NCI-H526 (cell line): Measurements from ENCODE around the gene TMEM270.
"Not testable (repeated sequence)": the region's sequence is repeated elsewhere in the genome, so short reads cannot be mapped to it uniquely, and the experiment has no call there.

Experiments used
- DNase-seq, 2 experiments: peaks; one replicate each; lab custom pipeline; 2025; lab: John Stamatoyannopoulos, UW

TMEM270 gene

DNA sequence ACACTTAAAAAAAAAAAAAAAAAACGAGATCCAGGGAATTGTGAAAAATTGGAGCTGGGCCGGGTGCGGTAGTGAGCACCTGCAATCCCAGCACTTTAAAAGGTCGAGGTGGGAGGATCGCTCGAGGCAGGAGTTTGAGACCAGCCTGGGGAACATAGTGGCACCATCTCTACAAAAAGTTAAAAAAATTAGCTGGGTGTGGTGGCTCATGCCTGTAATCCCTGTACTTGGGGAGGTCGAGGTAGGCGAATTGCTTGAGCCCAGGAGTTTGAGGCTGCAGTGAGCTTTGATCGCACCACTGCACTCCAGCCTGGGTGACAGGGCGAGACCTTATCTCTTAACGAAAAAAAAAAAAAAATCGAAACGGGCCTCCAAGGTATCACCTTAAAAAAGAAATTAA is 28.2 kb upstream of the TMEM270 start:
- DNase-seq: no peak

DNA sequence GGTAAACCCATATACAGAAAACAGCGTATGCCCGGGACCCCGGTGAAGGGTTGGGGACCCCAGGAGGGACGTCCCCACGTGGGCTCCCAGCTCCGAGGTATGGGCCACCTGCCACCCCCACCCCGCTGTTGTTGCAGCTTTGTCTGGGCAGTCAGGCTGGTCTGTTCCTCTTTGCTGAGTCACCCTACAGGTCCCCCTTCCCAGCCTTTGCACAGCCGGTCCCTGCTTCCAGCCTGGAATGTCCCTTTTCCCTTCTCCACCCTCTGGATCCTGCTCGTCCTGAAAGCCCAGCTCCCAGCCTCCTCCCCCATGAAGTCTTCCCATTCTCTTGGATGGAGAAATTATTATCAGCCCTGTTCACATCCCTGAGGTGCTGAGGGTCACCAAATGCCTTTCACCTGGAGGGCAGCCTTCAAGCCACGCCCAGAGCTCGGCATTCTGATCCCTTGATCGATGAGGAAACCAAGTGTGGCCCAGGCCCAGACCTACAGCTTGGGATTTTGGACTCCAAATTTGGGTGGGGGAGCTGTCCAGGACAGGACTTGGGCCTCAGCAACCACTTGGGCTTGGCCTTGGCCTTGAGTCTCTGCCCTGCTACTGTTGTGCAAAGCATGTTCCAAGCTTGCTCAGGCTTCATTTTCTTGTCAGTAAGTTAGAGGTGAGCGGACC is 27.6 kb upstream of the TMEM270 start:
- DNase-seq: peak in 1 of 2 experiments; percentile 60

DNA sequence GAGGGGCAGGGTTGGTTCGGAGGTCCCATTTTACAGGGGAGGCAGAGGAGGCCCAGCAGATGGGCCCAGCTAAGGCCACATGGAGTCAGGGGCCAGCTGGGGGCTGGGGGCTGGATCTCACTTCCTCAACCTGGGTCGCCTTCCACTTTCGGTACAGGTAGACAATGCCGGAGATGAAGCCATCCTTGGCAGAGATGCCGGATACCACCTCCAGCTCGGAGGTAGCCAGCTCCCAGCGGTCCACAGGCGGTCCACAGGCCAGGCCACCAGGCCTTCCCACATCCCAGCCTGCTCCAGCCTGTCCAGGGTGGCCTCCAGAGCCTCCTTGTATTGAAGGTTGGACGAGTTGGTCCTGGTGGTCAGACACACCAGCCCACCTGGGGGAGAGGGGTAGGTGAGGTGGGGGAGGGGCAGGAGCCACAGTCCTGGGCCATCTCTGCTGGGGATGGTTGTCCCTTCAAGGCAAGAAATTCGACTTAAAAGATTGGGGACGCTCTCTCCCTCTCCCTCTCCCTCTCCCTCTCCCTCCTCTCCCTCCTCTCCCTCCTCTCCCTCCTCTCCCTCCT is 26.2 kb upstream of the TMEM270 start:
- DNase-seq: no peak

DNA sequence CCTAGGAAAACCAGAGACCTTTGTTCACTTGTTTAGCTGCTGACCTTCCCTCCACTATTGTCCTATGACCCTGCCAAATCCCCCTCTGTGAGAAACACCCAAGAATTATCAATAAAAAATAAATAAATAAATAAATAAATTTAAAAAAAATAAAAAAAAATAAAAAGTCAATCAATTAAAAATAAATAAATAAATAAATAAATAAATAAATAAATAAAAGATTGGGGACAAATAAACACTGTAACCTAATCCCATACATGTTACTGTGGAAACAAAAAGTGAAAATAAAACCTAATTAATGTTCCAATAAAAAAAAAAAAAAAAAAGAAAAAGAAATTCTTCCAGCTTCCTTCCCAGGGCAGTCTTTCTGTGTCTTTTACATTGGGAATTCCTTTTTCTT is 23.8 kb upstream of the TMEM270 start:
- not testable (repeated sequence) for DNase-seq

DNA sequence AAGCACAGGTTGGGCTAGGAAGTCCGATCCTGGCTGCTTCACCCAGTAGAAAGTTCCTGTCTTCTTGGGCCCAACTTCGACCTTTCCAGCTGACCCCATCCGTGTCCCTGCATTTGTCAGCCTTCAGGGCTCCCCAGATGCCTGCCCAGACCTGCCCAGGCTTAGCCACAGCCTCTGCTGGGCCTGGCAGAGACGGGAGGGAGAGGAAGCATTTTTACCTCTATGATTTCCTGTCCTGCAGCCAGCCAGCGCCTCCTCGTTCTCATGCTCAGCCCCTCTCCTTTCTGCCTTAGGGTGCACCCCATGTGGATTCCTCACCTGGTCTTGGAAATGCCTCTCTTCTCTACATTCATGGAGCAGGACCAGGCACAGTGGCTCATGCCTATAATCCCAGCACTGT is 22.3 kb upstream of the TMEM270 start:
- DNase-seq: no peak

DNA sequence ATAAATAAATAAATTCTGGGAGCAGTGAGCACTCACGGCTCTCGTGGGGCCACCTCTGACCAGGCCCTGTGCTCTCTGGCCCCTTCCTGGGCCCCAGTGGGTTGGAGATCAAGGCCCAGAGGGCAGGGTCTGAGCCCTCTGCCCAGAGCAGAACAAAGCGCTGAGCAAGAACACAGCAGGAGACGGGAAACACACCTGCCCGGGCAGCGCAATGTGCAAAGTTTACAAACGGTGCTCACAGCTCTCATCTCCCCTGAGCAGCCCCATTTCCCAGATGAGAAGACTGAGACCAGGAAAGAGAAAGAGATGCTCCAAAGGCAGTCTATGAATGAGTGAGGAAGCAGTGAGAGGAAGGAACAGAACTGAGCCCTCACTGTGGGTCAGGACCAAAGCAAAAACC is 21.7 kb upstream of the TMEM270 start:
- DNase-seq: no peak

DNA sequence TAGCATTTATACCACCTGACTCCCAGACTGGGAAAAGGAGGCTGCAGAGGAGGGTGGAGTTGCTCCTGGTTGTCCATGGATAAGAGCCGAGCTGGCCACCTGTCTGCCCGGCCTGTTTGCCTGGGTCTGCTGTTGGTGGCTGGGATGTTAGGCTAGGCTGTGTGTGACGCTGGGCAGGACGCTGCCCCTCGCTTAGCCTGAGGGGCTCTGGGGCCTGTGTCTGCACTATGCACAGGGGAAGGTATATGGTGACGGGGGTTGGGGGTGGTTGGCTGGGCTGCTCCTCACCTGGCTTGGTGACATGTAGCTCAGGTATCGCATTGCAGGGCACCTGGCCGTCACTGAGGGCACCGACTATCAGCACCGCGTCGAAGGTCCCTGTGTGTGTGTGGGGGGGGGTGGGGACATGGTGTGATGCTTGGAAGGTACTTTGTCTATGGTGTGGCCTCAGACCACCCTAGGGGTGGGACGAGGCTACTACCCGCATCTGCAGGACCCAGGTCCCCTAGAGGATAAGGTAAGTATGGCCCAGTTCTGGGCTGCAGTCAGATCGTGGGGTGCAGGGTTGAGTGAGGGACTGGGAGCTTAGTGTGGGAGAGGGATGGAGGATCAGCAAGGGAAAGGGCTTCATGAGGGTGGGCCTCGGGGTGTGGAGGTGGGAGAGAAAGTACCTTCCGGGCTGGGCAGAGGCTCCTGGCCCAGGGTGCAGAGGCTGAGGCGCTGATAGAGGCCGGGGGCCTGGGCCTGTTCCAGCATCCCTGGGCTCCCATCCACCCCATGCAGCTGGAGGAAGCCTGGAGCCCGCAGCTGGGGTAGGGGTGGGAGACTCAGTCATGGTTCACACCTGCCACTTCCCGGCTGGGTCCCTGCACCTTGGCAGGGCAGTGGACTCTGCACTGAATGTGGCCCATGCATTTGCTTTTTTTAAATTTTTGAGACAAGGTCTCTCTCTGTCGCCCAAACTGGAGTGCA is 20.9 kb upstream of the TMEM270 start:
- no peak for DNase-seq

DNA sequence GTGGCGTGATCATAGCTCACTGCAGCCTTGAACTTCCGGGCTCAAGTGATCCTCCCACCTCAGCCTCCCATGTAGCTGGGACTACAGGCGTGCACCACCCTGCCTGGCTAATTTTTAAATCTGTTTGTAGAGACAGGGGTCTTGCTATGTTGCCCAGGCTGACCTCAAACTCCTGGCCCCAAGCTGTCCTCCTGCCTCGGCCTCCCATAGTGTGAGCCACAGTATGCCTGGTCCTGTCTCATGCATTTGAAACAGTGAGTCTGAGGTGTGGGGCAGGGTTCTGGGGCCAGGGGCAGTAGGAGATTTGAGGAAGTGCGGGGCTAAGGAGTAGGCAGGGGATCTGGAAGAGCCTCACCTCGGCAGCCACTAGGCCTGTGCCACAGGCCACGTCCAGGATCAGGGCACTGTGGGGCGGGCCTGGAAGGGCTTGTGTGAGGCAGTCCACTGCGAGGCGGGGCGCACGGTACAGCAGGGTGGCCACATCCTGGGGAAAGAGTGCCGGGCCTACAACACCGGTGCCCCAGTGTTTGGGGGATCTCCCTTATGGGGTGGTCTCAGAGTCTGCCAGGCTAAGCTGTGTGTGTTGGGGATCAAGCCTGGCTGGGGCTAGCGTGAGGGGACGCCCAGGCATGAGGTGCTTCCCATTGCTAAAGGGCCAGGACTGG is 20.1 kb upstream of the TMEM270 start:
- no peak for DNase-seq

DNA sequence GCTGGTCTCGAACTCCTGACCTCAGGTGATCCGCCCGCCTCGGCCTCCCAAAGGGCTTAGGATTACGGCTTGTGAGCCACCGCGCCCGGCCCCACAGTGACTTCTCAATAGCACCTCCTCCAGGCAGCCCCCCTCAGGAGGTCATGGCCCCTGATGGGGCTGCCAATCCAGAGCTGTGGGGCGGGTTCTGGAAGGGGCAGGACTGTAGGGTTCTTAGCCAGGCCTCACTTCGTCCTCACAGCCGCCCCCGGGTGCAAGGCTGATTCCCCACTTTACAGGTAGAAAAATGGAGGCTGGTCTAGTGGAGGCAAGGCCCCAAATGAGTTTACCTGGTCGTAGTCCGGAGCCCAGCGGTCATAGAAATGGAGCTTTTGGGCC is 19.3 kb upstream of the TMEM270 start:
- no peak for DNase-seq

DNA sequence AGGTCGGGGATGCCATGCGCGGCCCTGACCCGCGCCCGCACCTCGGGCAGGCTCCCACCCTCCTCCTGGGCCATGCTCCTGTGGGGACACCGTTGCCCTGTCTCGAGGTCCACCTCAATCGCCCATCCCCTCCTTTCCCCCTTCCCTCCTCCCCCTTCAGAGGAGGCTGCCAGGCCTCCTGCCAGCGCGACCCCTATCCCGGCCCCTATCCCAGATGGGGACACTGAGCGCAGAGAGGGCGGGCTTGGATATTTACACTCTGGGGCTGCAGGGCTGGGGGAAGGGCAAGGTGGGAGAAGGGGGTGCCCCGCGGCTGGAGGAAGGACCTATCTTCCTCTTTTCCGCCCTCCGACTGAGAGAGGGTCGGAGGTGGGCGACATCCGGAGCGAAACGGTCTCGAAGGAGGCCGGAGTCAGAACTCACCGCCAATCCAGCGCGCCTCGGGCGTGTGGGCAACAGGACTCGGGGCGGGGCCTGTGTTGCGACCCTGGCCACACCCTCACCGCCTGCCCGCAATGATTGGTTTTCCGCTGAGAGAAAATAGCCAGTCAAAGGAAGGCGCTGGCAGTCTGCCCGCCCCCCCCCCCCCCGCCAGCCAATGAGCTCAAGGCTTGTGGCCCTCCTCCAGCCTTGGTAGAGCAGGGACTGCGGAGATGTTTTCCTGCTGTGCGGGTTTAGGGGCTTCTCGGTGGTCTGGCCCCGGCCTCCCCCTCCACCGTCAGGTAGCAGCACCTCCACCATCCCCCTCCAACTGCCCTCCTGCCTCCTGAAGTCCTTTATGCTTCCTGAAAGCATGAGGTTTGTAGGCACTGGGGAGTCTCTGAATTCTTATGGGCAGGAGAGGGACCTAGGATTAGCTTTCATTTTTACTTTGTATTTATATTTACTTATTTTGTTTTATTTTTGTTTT is 18.6 kb upstream of the TMEM270 start, which contains the start of gene METTL27:
Gene METTL27 (minus strand): TSS at position 450 of the 910 bp plus-strand sequence. CDS start 376 bp downstream, at position 74.
- DNase-seq: peak; percentile 75 to 96

DNA sequence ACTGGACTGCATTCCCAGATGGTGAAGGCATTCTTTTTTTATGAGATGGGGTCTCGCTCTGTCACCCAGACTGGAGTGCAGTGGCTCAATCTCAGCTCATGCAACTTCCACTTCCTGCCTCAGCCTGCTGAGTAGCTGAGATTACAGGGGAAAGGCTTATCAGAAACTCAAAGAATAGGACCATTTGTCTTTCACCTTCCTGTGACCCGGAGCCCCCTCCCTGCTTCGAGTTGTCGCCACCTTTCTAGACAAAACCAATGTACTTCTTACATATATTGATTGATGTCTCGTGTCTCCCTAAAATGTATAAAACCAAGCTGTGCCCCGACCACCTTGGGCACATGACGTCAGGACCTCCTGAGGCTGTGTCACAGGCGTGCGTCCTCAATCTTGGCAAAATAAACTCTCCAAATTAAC is 16.8 kb upstream of the TMEM270 start:
- DNase-seq: no peak

DNA sequence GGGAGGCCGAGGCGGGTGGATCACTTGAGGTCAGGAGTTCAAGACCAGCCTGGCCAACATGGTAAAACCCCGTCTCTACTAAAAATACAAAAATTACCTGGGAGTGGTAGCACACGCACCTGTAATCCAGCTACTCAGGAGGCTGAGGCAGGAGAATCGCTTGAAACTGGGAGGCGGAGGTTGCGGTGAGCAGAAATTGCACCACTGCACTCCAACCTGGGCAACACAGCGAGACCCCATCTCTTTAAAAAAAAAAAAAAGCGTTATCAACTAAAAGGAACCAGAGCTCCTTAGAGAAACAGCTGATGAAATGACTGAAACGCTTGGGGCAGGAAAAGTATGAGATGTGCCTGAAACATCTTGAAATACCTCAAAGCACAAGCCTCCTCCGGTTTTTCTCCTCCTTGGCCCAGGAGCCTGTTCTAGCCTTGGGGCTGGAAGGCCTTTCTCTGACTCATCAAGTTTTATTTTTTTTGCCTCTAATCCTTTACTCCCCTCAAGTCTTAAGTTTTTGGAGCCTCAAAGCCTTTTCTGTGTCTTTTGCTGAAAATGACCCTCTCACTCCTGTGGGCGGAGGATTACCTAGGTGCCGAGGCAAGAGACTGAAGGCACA is 16.0 kb upstream of the TMEM270 start:
- no peak for DNase-seq

DNA sequence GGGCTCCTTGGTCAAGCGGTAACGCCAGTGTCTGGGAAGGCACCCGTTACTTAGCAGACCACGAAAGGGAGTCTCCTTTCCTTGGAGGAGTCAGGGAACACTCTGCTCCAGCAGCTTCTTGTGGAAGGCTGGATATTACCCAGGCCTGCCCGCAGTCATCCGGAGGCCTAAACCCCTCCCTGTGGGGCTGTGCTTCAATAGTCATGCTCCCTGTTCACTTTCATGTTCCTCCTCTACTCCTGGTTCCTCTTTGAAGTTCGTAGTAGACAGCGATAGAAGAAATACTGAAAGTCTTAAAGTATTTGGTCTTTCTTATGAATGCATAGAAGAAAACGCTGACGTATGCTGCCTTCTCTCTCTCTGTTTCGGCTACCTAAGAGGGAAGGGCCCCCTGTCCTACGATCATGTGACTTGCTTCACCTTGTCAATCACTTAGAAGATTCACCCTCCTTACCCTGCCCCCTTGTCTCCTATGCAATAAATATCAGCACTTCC is 15.2 kb upstream of the TMEM270 start:
- DNase-seq: not testable (repeated sequence)

DNA sequence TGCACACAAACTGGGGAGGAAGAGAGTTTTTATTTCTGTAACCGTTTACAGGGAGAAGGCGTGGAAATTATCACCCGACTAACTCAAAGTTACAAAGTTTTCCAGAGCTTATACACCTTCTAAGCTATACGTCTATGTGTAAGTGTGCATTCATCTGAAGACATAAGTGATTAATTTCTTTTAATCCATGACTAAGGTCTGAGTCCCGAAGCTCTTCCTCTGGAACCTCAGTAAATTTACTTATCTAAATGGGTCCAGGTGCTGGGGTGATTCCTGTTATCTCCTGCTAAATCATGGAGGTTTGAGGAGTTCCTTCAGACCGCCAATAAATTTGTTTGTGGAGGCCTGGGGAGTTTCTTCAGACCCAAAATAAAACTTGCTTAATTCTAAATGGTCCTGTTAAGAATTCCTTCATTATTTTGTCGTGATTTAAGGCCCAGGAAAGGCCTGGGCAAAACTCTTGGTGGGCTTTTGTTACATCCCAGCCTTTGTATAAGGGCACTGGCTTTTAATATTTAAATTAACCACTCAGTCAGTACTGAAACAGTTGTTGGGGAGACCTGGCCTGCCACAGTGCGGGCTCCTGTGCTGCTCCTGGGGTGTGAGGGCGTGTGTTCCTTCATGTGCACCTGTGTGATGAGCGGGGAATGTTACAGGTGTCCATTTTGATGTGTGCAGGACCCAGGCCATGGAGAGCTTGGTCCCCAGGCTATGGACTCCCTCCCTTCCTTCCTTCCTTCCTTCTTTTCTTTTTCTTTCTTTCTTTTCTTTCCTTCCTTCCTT is 12.8 kb upstream of the TMEM270 start:
- DNase-seq: no peak

DNA sequence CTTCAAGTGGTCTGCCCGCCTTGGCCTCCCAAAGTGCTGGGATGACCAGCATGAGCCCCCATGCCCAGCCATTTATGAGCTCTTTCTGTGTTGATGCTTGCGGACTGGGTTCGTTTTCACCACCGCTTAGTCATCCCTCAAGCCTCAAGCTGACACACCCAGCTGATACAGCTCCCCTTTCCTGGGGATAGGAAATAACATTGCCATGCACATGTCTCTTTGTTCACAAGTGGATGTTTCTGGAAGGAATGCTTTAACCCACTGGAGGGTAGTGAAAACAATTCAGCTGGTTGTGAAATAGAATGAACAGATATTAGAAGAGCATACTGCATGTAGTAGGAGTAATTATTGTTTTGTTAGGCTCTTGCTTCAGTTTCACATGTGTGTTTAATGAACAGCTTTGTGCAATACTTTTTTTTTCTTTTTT is 10.2 kb upstream of the TMEM270 start:
- no peak for DNase-seq

DNA sequence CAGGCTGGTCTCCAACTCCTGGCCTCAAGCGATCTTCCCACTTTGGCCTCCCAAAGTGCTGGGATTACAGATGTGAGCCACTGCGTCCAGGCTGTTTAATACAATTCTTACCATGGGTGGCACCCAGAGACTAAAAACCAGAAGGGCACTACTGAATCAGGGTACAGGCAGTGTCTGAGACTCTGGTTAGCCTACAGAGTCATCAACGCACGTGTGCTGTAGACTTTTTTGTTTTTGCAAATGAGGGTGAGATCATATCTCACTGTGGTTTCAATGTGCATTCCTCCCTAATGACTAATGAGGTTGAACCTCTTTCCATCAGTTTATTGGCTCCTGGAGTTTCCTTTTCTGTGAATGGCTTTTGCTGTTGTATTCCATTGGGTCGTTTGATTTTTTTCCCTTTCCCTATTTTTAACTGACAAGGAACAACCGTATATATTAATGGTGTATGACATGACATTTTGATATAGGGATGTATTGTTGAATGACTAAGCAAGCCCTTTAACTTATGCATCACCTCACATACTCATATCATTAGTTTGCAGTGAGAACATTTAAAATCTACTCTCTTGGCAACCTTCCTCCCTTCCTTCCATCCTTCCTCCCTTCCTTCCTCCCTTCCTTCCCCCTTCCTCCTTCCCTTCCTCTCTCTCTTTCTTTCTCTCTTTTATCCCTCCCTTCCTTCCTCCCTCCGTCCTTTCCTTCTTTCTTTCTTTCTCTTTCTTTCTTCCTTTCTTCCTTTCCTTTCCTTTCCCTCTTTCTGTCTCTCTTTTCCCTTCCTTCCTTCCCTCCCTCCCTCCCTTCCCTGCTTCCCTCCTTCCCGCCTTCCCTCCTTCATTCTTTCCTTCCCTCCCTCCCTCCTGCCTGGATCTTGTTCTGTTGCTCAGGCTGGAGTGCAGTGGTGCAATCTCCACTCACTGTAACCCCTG is 9.3 kb upstream of the TMEM270 start:
- peak; percentile 91 to 95 for DNase-seq

DNA sequence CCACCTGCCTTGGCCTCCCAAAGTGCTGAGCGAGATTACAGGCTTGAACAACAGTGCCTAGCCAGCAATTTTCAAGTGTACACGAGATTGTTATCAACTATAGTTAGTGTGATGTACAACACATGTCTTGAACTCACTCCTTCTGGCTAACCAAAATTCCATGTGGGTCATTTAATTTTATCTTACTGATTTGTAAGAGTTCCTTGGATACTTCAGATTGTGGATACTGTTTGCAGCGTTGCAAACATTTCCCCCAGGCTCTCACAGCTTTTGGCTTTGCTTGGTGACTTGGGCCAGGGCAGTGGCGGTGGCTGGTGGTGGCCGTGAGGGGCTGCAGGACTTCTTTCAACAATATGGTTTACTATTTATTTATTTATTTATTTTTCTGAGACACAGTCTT is 8.5 kb upstream of the TMEM270 start:
- no peak for DNase-seq

DNA sequence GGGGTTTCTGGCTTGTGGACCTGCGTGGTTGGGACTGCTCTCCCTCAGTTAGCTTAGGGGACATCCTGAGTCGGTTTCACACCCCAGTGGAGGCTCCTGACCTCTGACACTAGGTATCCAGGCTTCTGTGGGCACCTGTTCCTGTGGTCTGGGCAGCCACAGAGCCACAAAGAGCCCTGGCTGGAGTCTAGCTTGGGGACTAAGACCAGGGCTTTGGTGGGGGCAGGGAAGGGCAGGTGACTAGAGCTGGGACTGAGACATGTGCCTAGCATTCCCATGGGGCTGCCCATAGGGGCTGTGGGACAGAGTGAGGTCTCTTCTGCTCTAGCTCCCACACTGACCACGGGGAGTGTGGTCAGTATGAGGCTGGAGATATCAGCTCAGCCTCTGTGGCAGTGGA is 4.0 kb upstream of the TMEM270 start:
- DNase-seq: no peak

DNA sequence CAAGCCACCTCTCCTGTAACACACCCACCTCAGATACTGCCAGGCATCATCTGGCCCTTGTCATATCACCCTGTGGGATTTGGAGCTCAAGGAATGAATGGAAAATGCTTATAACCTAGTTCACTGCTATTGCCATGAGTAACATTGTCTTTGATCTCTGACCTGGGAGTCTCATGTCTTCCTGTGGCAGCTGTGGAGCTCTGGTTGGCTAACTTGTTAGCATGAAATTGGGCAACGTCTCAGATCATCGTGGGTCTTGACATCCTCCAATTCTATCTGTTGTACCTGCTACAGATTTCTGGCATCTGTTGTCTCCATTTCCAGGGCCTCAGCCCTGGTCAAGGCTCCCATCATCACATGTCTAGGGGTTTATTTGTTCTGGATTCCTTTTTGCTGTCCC is 2.2 kb upstream of the TMEM270 start:
- DNase-seq: no peak
